Measurements from ENCODE around the gene MRPL28. TPM values are rescaled to one million over a fixed set of nuclear protein-coding genes. Genes with fewer than 3 reads are reported as not detected.
"Not testable (repeated sequence)": the region's sequence is repeated elsewhere in the genome, so short reads cannot be mapped to it uniquely, and the experiment has no call there.

The MRPL28 gene
- total RNA-seq: 10 to 100 TPM; 48.8 to 83.9 (median 58.4) TPM

DNA sequence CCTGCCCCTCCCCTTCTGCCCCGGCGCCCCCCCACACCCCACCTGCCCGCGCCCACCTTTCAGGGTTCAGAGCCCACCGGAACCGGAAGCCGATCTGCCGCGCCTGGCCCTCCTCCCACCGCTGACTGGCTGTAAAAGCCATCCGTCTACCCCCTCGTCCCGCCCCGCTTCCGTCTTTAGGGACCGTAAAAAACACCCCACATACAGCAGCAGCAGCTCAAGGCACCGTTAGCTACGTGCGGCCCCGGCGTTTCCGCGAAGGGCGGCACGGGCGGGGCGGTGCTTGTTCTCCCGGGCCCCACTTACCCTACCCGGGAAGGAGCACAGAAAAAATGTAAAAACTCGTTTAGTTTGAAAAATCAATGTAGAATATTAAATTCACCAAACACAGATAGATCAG lies at the start of gene MRPL28:
MRPL28 (minus strand) TSS at position 96 of the 400 bp plus-strand sequence. CDS start 320 bp downstream, outside the sequence.
- TF ChIP-seq POLR2AphosphoS5 (IDR thresholded peaks at IDR 0.05) (peak; percentile 75 to 82), EP300 (IDR thresholded peaks at IDR 0.05) (no peak), CTCF (IDR thresholded peaks at IDR 0.05) (no peak), POLR2A (IDR thresholded peaks at IDR 0.05) (peak in 1 of 4 donors; percentile 41)
- peak within 1 kb of the TSS in 3 of 4 donors; percentile 54 to 60 (median 58) for H3K4me3 ChIP-seq
- peaks cover 11 to 23% (median 18%) of the 10 kb centered on the region in 4 donors for H3K4me1 ChIP-seq
- WGBS, 2 donors: 0 to 1% methylated on average over 20 to 21 of the region's 30 CpGs
- peaks cover 11 to 73% (median 59%) of the 10 kb centered on the region in 4 donors for H3K36me3 ChIP-seq
- no peaks in the 10 kb centered on the region for H3K27me3 ChIP-seq
- H3K9me3 ChIP-seq: no peaks in the 10 kb centered on the region
- peak; percentile 96 for DNase-seq
- peak; percentile 93 to 97 for ATAC-seq (ENCODE audit: low FRiP score in 2 of 2)
- H3K27ac ChIP-seq: peak within 1 kb of the TSS; percentile 63 to 81 (median 73)

- H3K4me1 ChIP-seq; ATAC-seq (ENCODE audit: low FRiP score in 2 of 2); H3K9me3 ChIP-seq; H3K27ac ChIP-seq; DNase-seq; H3K27me3 ChIP-seq; H3K4me3 ChIP-seq: not testable (repeated sequence)
- peaks cover 0 to 19% (median 9%) of the 10 kb centered on the region in 4 donors for H3K36me3 ChIP-seq
- 93 to 97% methylated on average over 3 of the region's 3 CpGs for WGBS, 2 donors
Measured at GRCh38 chr16:415170-415498, 44.8 kb upstream of the MRPL28 start.

DNA sequence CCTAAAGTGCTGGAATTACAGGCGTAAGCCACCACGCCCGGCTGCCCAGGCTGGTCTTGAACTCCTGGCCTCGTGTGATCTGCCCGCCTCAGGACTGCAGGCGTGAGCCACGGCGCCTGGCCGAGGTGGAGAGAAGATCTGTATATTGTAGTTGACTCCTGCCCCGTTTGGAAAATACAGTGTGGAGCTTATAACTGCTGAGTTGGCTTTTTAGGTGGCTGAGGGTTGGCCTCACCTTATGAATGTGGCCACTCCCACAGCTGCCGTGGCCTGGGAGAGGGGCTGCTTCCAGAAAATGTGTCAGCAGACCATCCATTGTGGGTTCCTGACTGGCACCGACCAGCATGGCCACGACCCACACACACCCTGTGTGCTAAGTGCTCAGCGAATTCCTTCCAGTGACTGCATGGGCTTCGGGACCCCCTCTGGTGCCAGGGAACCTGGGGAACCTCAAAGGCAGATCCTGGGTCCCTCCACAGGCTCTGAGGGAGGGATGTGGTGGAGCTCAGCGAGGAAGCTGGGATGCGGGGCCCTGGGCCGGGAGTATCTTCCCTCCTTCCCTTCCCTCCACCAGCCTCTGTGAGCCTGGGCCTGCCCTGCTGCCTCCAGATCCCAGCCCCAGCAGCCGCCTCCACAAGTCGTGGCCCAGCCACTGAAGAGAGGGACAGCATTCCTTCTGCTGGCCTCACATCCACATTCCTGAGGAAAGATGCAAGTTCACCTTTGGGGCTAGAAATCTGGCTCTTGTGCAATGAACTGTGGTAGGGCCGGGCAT lies 44.2 kb upstream of the MRPL28 start:
- Histone ChIP-seq H3K4me3 (no peak overlapping the region), H3K9me3 (no peaks in the 10 kb centered on the region), H3K36me3 (peaks cover 0 to 23% (median 12%) of the 10 kb centered on the region in 4 donors), H3K27me3 (no peaks in the 10 kb centered on the region), H3K27ac (no peak overlapping the region), H3K4me1 (no peaks in the 10 kb centered on the region)
- 90 to 93% methylated on average over 10 to 21 of the region's 21 CpGs for WGBS, 2 donors
- TF ChIP-seq POLR2AphosphoS5 (IDR thresholded peaks at IDR 0.05) (no peak), POLR2A (IDR thresholded peaks at IDR 0.05) (no peak)
- DNase-seq (no peak), ATAC-seq (ENCODE audit: low FRiP score in 2 of 2) (no peak)

DNA sequence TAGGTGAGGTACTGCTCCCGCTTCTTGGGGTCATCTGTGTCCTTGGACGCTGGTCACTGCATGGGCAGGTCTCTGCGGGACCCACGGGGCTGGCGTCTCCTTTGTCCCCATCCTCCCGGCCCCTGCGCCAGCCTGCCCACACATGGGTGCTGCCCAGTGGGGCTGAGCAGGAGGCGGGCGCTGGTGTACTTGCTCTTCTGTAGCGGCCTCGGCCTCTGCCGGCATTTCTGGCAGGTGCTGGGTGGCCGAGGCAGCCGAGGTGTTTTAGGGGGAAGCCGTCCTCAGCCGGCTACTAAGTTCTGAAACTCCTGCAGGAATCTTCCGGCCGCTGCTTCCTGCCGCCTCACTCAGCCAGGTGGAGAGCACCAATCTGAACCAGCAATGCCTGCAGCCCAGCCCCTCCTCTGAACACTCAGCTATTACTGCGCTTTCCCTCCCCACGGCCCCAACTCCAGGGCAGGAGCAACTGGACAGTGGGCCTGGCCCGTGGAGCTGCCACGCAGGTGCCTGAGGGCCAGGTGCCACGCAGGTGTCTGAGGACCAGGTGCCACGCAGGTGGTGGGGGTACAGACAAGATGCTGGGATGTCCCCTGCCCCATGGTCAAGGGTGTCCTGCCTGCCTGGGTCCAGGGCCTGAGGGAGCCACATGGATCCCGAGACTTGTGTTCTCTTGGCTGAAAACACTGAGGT lies 41.4 kb upstream of the MRPL28 start:
- H3K4me1 ChIP-seq: no peaks in the 10 kb centered on the region
- H3K27me3 ChIP-seq: no peaks in the 10 kb centered on the region
- DNase-seq (no peak), ATAC-seq (ENCODE audit: low FRiP score in 2 of 2) (no peak)
- no peaks in the 10 kb centered on the region for H3K9me3 ChIP-seq
- H3K4me3 ChIP-seq: no peak overlapping the region
- peaks cover 0 to 26% (median 12%) of the 10 kb centered on the region in 4 donors for H3K36me3 ChIP-seq
- 93 to 97% methylated on average over 10 to 26 of the region's 26 CpGs for WGBS, 2 donors
- H3K27ac ChIP-seq: no peak overlapping the region
- no peak for TF ChIP-seq POLR2AphosphoS5 (IDR thresholded peaks at IDR 0.05)
- TF ChIP-seq CTCF (IDR thresholded peaks at IDR 0.05): no peak
- no peak for TF ChIP-seq POLR2A (IDR thresholded peaks at IDR 0.05)
- no peak for TF ChIP-seq EP300 (IDR thresholded peaks at IDR 0.05)

- 94% methylated on average over 17 of the region's 36 CpGs; no CpG with 5 or more reads in 1 of the 2 donors for WGBS, 2 donors
- no peaks in the 10 kb centered on the region for H3K4me1 ChIP-seq
- H3K9me3 ChIP-seq: no peaks in the 10 kb centered on the region
- H3K27ac ChIP-seq: no peak overlapping the region
- no peak for TF ChIP-seq CTCF (IDR thresholded peaks at IDR 0.05)
- TF ChIP-seq POLR2AphosphoS5 (IDR thresholded peaks at IDR 0.05): no peak
- TF ChIP-seq POLR2A (IDR thresholded peaks at IDR 0.05): no peak
- TF ChIP-seq EP300 (IDR thresholded peaks at IDR 0.05): no peak
- ATAC-seq (ENCODE audit: low FRiP score in 2 of 2) (peak in 1 of 2 donors; percentile 7), DNase-seq (peak in 1 of 2 donors; percentile 74)
- no peak overlapping the region for H3K4me3 ChIP-seq
- H3K36me3 ChIP-seq: peaks cover 0 to 26% (median 12%) of the 10 kb centered on the region in 4 donors
- no peaks in the 10 kb centered on the region for H3K27me3 ChIP-seq
Measured at GRCh38 chr16:410516-411178, 40.3 kb upstream of the MRPL28 start.
